Caco-2 (cell line): ENCODE data around the gene ANP32B. TPM values are rescaled to one million over a fixed set of nuclear protein-coding genes. Genes with fewer than 3 reads are reported as not detected.

Experiments used
- BruUV-seq: library from RNA; stranded (reverse); fragments of 400-500 nt; replicated peaks from 2 replicates; lab custom pipeline; 2021; lab: Mats Ljungman, UMichigan
- CTCF ChIA-PET: fragments of 300-600 bp; sonication (Branson Sonifier 250); formaldehyde crosslinking; loops from one replicate; lab custom pipeline; 2022; ENCODE audit warnings: antibody characterized with exemption; lab: Charles Lee
- POLR2A ChIA-PET: fragments of 300-600 bp; sonication (Branson Sonifier 250); formaldehyde crosslinking; loops from one replicate; lab custom pipeline; 2022; ENCODE audit warnings: antibody characterized with exemption; lab: Charles Lee
- DNase-seq, 2 experiments: peaks; one replicate each; pipeline versions ENCODE4 v3.0.0 to v3.0.0-alpha.2; 2020 to 2022
- H3K27me3 ChIP-seq: replicated peaks from 2 replicates; pipeline ENCODE4 v1.6.0; 2011; ENCODE audit warnings: low read length; ENCODE audit not compliant: control insufficient read depth, insufficient read depth
- H3K36me3 ChIP-seq: 2 replicates; pipeline ENCODE4 v1.5.1; 2011; ENCODE audit warnings: low read length; ENCODE audit not compliant: control insufficient read depth, insufficient read depth
- H3K4me1 ChIP-seq: fragments of 250-450 bp; sonication (Bioruptor Pico); 2 replicates; pipeline ENCODE4 v1.5.1; 2020; ENCODE audit warnings: mild to moderate bottlenecking
- H3K4me3 ChIP-seq: 2 replicates; pipeline ENCODE4 v1.5.1; 2011; ENCODE audit warnings: low read depth, mild to moderate bottlenecking, control low read depth, low read length
- H3K9me3 ChIP-seq: fragments of 250-450 bp; sonication (Bioruptor Pico); 2 replicates; pipeline ENCODE4 v1.5.1; 2020; ENCODE audit warnings: mild to moderate bottlenecking, moderate library complexity
- H3K27ac Mint-ChIP-seq: one replicate; pipeline ENCODE4 v1.8.0; 2022; ENCODE audit warnings: mixed read lengths; ENCODE audit not compliant: unreplicated experiment
- H3K27me3 Mint-ChIP-seq: one replicate; pipeline ENCODE4 v1.8.0; 2022; ENCODE audit warnings: mixed read lengths; ENCODE audit not compliant: insufficient read depth, unreplicated experiment
- H3K36me3 Mint-ChIP-seq: one replicate; pipeline ENCODE4 v1.8.0; 2022; ENCODE audit warnings: mild to moderate bottlenecking, mixed read lengths; ENCODE audit not compliant: insufficient read depth, unreplicated experiment
- H3K4me1 Mint-ChIP-seq: one replicate; pipeline ENCODE4 v1.8.0; 2022; ENCODE audit warnings: low read depth, mixed read lengths; ENCODE audit not compliant: unreplicated experiment
- H3K4me3 Mint-ChIP-seq: one replicate; pipeline ENCODE4 v1.8.0; 2022; ENCODE audit warnings: mild to moderate bottlenecking, moderate library complexity, mixed read lengths; ENCODE audit not compliant: unreplicated experiment
- H3K9me3 Mint-ChIP-seq: one replicate; pipeline ENCODE4 v1.8.0; 2022; ENCODE audit warnings: mixed read lengths; ENCODE audit not compliant: unreplicated experiment
- intact Hi-C: fragments of 100-400 bp; cut with micrococcal nuclease; formaldehyde crosslinking; loops from one replicate; pipeline ENCODE4 v1.10.0; 2022; ENCODE audit not compliant: unreplicated experiment
- total RNA-seq: library from RNA; stranded (reverse); gene quantifications from 2 replicates; pipeline ENCODE4 v1.2.3, GENCODE V29; 2022
- TF ChIP-seq, protein P1 (sequence below), 2 experiments: fragments of 200-600 bp in 1 of 2; IDR thresholded peaks; 1 replicate in 1 of 2; 2 replicates in 1 of 2; pipeline versions ENCODE4 v1.5.1 to v1.8.0; 2011 to 2022; ENCODE audit warnings: antibody characterized with exemption in 1 of 2, control low read depth in 1 of 2, inconsistent platforms in 1 of 2, low read depth in 1 of 2, low read length in 1 of 2, mild to moderate bottlenecking in 1 of 2, moderate library complexity in 1 of 2; ENCODE audit not compliant: insufficient read depth in 1 of 2, severe bottlenecking in 1 of 2, unreplicated experiment in 1 of 2

ANP32B gene
- total RNA-seq, 1 experiment from 2014 or later, result 317 TPM

DNA sequence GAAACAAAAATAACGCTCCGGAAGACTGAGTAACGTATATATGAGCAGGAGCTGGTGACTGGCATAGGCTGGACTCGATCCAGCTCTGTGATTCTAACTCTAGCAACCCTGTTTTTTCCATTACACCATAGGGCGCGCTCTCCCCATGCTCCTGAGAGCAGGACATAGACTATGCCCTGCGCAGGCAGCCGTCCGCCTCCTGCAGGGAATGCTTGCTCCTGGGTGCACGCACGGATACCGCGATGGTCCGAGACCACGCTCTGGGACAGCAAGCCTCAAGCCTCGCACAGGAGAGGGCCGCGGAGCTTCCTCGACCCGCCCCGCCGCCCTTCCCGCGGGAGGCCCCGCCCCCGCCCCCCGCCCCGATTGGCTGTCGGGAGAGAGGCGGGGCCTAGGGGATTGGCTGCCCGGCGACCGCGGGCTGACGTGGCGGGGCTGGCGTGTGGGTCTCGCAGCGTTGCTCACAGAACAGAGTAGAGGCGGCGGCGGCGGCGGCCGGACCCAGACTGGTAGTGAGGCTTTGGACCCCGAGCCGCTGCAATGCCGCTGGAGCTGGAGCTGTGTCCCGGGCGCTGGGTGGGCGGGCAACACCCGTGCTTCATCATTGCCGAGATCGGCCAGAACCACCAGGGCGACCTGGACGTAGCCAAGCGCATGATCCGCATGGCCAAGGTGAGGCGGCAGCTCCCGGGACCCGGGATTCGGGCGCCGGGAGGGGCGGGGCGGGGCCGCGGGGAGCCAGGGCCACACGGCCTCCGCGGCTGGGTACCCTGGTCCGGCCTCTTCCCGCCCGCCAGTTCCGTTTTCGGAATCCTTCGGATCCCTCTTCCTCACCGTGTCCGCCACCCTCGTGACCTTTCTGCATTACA, 73.4 kb downstream of the ANP32B start, which contains the start of gene NANS:
TSS of gene NANS (plus strand) at position 464 of the 869 bp plus-strand sequence. CDS start at position 541, 77 bp downstream.
- no TSS peak for BruUV-seq

GRCh38 chr9:98057138-98057799, 74.1 kb downstream of the ANP32B start:
- Histone ChIP-seq H3K4me1 (peaks cover 7% of the 10 kb centered on the region), H3K9me3 (no peaks in the 10 kb centered on the region), H3K27me3 (no peaks in the 10 kb centered on the region), H3K4me3 (peak overlapping the region; percentile 79), H3K36me3 (peaks cover 3% of the 10 kb centered on the region)
- DNase-seq, result no peak
- Mint-ChIP-seq H3K9me3 (no peaks in the 10 kb centered on the region), H3K4me3 (peak overlapping the region; percentile 93), H3K4me1 (no peaks in the 10 kb centered on the region), H3K27me3 (no peaks in the 10 kb centered on the region), H3K27ac (peak overlapping the region; percentile 92), H3K36me3 (peaks cover 24% of the 10 kb centered on the region)
- ChIA-PET POLR2A (interaction anchor here (0.9 kb wide), 1 partner anchor 16 kb away, joined by 4 read pairs; no protein-coding TSS in a partner anchor), CTCF (interaction anchor here (1.4 to 2.1 kb wide), 2 partner anchors 17 to 134 kb away, joined by 7 to 10 read pairs; partner anchors contain the start of gene TRMO)
- intact Hi-C loops, result no loop called here
- TSS peak; percentile 58 for BruUV-seq
- TF ChIP-seq, protein P1, sequence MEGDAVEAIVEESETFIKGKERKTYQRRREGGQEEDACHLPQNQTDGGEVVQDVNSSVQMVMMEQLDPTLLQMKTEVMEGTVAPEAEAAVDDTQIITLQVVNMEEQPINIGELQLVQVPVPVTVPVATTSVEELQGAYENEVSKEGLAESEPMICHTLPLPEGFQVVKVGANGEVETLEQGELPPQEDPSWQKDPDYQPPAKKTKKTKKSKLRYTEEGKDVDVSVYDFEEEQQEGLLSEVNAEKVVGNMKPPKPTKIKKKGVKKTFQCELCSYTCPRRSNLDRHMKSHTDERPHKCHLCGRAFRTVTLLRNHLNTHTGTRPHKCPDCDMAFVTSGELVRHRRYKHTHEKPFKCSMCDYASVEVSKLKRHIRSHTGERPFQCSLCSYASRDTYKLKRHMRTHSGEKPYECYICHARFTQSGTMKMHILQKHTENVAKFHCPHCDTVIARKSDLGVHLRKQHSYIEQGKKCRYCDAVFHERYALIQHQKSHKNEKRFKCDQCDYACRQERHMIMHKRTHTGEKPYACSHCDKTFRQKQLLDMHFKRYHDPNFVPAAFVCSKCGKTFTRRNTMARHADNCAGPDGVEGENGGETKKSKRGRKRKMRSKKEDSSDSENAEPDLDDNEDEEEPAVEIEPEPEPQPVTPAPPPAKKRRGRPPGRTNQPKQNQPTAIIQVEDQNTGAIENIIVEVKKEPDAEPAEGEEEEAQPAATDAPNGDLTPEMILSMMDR (IDR thresholded peaks at IDR 0.05; ENCODE audit: insufficient read depth in 1 of 2, low read depth in 1 of 2, low read length in 1 of 2, severe bottlenecking in 1 of 2, unreplicated experiment in 1 of 2), result no peak

More for the DNA sequence above, 73.4 kb downstream of the ANP32B start, which contains the start of gene NANS:
- H3K27me3 ChIP-seq, result no peaks in the 10 kb centered on the region
- H3K4me1 Mint-ChIP-seq, result no peaks in the 10 kb centered on the region
- POLR2A ChIA-PET, result interaction anchor here (0.6 to 1.3 kb wide), 9 partner anchors 11 to 636 kb away, joined by 3 to 15 read pairs (median 4); partner anchors contain the start of genes TRIM14 and TRMO
- no peaks in the 10 kb centered on the region for H3K9me3 ChIP-seq
- DNase-seq, result peak; percentile 95 to 97
- H3K4me3 Mint-ChIP-seq, result peak within 1 kb of the TSS; percentile 93
- H3K36me3 ChIP-seq, result peaks cover 2% of the 10 kb centered on the region
- CTCF ChIA-PET, result interaction anchor here (0.6 to 2.1 kb wide), 12 partner anchors 17 to 423 kb away, joined by 3 to 10 read pairs (median 3); partner anchors contain the start of genes NCBP1, TBC1D2, TRMO and TSTD2
- no peaks in the 10 kb centered on the region for H3K27me3 Mint-ChIP-seq
- intact Hi-C loops, result loop anchor here (1.0 kb wide), 1 partner anchor 43 kb away; no protein-coding TSS in a partner anchor
- peaks cover 24% of the 10 kb centered on the region for H3K36me3 Mint-ChIP-seq
- H3K9me3 Mint-ChIP-seq, result no peaks in the 10 kb centered on the region
- peaks cover 7% of the 10 kb centered on the region for H3K4me1 ChIP-seq
- TF ChIP-seq, protein P1 (IDR thresholded peaks at IDR 0.05; ENCODE audit: insufficient read depth in 1 of 2, low read depth in 1 of 2, low read length in 1 of 2, severe bottlenecking in 1 of 2, unreplicated experiment in 1 of 2), result peak in 1 of 2 experiments; percentile 18
- H3K27ac Mint-ChIP-seq, result peak within 1 kb of the TSS; percentile 92
- H3K4me3 ChIP-seq, result peak within 1 kb of the TSS; percentile 79

- CTCF ChIA-PET, result no interaction called here
- Mint-ChIP-seq H3K9me3 (no peaks in the 10 kb centered on the region), H3K36me3 (peaks cover 43% of the 10 kb centered on the region)
Observed at GRCh38 chr9:98062161-98062560, 79.0 kb downstream of the ANP32B start.

More at GRCh38 chr9:98062161-98062560, 79.0 kb downstream of the ANP32B start:
- intact Hi-C loops, result no loop called here
- peaks cover 7% of the 10 kb centered on the region for H3K4me1 ChIP-seq
- H3K4me3 Mint-ChIP-seq, result no peak overlapping the region
- POLR2A ChIA-PET, result no interaction called here
- no peak for DNase-seq
- no peaks in the 10 kb centered on the region for H3K27me3 ChIP-seq
- TF ChIP-seq, protein P1 (IDR thresholded peaks at IDR 0.05; ENCODE audit: insufficient read depth in 1 of 2, low read depth in 1 of 2, low read length in 1 of 2, severe bottlenecking in 1 of 2, unreplicated experiment in 1 of 2), result no peak
- H3K27me3 Mint-ChIP-seq, result no peaks in the 10 kb centered on the region
- no peaks in the 10 kb centered on the region for H3K4me1 Mint-ChIP-seq
- no peak overlapping the region for H3K4me3 ChIP-seq
- H3K27ac Mint-ChIP-seq, result no peak overlapping the region
- peaks cover 3% of the 10 kb centered on the region for H3K36me3 ChIP-seq
- no peaks in the 10 kb centered on the region for H3K9me3 ChIP-seq
- no TSS peak for BruUV-seq
